Measurements from ENCODE around the gene REXO4. TPM values are rescaled to one million over a fixed set of nuclear protein-coding genes. Genes with fewer than 3 reads are reported as not detected.

Gene REXO4
- total RNA-seq, 1 experiment from 2014 or later = 38.6 TPM

DNA sequence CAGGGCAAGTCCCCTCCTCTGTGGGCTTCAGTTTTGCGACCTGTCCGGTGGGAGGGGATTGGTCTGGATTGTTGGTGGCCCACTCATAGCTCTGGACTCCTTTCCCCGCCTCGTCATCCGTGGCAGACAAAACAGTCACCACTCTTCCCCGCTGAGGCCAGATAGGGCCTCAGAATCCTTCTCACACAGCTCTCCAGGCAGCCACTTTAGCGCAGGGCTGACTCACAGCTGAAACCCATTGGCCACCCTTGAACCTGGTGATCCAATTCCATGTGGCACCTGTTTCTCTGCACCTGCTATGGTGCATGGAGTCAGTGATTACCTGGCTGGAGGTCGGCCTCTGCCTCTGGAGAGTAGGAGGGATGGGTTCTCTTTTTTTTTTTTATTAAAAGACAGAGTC lies 26.2 kb upstream of the REXO4 start:
- Mint-ChIP-seq H3K36me3 (no peaks in the 10 kb centered on the region), H3K4me3 (no peak overlapping the region), H3K27me3 (ENCODE audit: low read depth) (no peaks in the 10 kb centered on the region), H3K27ac (no peak overlapping the region), H3K4me1 (no peaks in the 10 kb centered on the region), H3K9me3 (no peaks in the 10 kb centered on the region)
- ATAC-seq (no peak), DNase-seq (ENCODE audit: low spot score) (no peak)
- TF ChIP-seq ZNF317 (CRISPR knock-in tag; IDR thresholded peaks at IDR 0.05; ENCODE audit: borderline replicate concordance, low read depth) (no peak), RORB (CRISPR knock-in tag; IDR thresholded peaks at IDR 0.05) (no peak)
- POLR2A ChIA-PET = no interaction called here
- CTCF ChIA-PET = interaction anchor here (0.8 to 3.2 kb wide), 5 partner anchors 12 to 127 kb away, joined by 3 to 15 read pairs (median 4); partner anchors contain the start of genes CACFD1, SURF1 and SURF2

GRCh38 chr9:133443248-133443647 lies 25.4 kb upstream of the REXO4 start:
- Mint-ChIP-seq H3K36me3 (no peaks in the 10 kb centered on the region), H3K27ac (no peak overlapping the region), H3K4me1 (no peaks in the 10 kb centered on the region), H3K27me3 (ENCODE audit: low read depth) (no peaks in the 10 kb centered on the region), H3K4me3 (no peak overlapping the region), H3K9me3 (no peaks in the 10 kb centered on the region)
- DNase-seq (ENCODE audit: low spot score) (no peak), ATAC-seq (0 out of 2 replicates have a peak, but pooled peaks have one; percentile 37)
- CTCF ChIA-PET = interaction anchor here (0.9 to 3.2 kb wide), 9 partner anchors 9 to 127 kb away, joined by 3 to 15 read pairs (median 3); partner anchors contain the start of gene CACFD1
- POLR2A ChIA-PET = no interaction called here
- TF ChIP-seq, protein P1, sequence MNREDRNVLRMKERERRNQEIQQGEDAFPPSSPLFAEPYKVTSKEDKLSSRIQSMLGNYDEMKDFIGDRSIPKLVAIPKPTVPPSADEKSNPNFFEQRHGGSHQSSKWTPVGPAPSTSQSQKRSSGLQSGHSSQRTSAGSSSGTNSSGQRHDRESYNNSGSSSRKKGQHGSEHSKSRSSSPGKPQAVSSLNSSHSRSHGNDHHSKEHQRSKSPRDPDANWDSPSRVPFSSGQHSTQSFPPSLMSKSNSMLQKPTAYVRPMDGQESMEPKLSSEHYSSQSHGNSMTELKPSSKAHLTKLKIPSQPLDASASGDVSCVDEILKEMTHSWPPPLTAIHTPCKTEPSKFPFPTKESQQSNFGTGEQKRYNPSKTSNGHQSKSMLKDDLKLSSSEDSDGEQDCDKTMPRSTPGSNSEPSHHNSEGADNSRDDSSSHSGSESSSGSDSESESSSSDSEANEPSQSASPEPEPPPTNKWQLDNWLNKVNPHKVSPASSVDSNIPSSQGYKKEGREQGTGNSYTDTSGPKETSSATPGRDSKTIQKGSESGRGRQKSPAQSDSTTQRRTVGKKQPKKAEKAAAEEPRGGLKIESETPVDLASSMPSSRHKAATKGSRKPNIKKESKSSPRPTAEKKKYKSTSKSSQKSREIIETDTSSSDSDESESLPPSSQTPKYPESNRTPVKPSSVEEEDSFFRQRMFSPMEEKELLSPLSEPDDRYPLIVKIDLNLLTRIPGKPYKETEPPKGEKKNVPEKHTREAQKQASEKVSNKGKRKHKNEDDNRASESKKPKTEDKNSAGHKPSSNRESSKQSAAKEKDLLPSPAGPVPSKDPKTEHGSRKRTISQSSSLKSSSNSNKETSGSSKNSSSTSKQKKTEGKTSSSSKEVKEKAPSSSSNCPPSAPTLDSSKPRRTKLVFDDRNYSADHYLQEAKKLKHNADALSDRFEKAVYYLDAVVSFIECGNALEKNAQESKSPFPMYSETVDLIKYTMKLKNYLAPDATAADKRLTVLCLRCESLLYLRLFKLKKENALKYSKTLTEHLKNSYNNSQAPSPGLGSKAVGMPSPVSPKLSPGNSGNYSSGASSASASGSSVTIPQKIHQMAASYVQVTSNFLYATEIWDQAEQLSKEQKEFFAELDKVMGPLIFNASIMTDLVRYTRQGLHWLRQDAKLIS (CRISPR knock-in tag; IDR thresholded peaks at IDR 0.05; ENCODE audit: borderline replicate concordance) = no peak
- TF ChIP-seq, protein P2, sequence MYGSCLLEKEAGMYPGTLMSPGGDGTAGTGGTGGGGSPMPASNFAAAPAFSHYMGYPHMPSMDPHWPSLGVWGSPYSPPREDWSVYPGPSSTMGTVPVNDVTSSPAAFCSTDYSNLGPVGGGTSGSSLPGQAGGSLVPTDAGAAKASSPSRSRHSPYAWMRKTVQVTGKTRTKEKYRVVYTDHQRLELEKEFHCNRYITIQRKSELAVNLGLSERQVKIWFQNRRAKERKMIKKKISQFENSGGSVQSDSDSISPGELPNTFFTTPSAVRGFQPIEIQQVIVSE (CRISPR knock-in tag; IDR thresholded peaks at IDR 0.05; ENCODE audit: borderline replicate concordance) = no peak
- no peak for TF ChIP-seq CBFB (CRISPR knock-in tag; IDR thresholded peaks at IDR 0.05; ENCODE audit: low read depth)
- TF ChIP-seq ATF1 (CRISPR knock-in tag; IDR thresholded peaks at IDR 0.05) = no peak
- no peak for TF ChIP-seq HMGA2 (CRISPR knock-in tag; IDR thresholded peaks at IDR 0.05)
- no peak for TF ChIP-seq ESRRA (CRISPR knock-in tag; IDR thresholded peaks at IDR 0.05; ENCODE audit: borderline replicate concordance)
- TF ChIP-seq, protein P3, sequence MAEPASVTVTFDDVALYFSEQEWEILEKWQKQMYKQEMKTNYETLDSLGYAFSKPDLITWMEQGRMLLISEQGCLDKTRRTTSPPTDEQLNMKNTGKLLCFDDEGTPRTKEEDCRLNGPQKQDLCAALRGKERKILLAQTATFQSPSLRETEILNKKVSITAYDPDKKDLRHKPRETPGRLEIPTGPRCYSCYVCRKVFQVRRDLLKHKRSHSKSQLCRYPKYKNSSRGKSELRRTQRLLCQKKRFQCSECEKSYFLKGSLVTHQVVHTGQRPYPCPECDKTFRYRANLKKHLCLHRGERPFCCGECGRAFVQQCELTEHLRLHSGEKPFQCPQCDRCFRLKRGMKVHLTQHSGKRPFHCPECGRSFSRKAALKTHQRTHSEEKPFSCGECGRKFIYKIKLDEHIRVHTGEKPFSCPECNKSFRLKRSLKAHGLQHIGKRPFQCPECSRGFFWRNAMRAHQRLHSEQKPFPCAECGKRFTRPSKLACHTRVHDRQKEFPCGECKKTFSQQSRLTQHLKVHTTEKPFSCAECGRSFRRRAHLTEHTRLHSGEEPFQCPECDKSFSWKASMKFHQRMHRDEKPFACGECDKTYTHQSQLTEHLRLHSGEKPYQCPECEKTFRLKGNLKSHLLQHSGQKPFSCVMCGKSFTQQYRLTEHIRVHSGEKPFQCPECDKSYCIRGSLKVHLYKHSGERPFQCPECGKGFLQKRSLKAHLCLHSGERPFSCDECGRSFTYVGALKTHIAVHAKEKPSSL (CRISPR knock-in tag; conservative IDR thresholded peaks at IDR 0.05) = no peak
- TF ChIP-seq, protein P4, sequence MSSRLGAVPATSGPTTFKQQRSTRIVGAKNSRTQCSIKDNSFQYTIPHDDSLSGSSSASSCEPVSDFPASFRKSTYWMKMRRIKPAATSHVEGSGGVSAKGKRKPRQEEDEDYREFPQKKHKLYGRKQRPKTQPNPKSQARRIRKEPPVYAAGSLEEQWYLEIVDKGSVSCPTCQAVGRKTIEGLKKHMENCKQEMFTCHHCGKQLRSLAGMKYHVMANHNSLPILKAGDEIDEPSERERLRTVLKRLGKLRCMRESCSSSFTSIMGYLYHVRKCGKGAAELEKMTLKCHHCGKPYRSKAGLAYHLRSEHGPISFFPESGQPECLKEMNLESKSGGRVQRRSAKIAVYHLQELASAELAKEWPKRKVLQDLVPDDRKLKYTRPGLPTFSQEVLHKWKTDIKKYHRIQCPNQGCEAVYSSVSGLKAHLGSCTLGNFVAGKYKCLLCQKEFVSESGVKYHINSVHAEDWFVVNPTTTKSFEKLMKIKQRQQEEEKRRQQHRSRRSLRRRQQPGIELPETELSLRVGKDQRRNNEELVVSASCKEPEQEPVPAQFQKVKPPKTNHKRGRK (CRISPR knock-in tag; IDR thresholded peaks at IDR 0.05; ENCODE audit: borderline replicate concordance) = no peak
- no peak for TF ChIP-seq TCF7 (CRISPR knock-in tag; IDR thresholded peaks at IDR 0.05; ENCODE audit: low read depth)

- Mint-ChIP-seq H3K4me3 (no peak overlapping the region), H3K9me3 (no peaks in the 10 kb centered on the region), H3K27ac (peak overlapping the region; percentile 57; the same call in 1 of the 2 replicates), H3K36me3 (no peaks in the 10 kb centered on the region), H3K27me3 (ENCODE audit: low read depth) (no peaks in the 10 kb centered on the region), H3K4me1 (no peaks in the 10 kb centered on the region)
- ChIA-PET CTCF (interaction anchor here (1.4 kb wide), 1 partner anchor 100 kb away, joined by 6 read pairs; no protein-coding TSS in a partner anchor), POLR2A (interaction anchor here (0.5 kb wide), 1 partner anchor 65 kb away, joined by 3 read pairs; the partner anchor contains the start of gene STKLD1)
- ATAC-seq = no peak
- no peak for DNase-seq (ENCODE audit: low spot score)
- TF ChIP-seq GRHL2 (CRISPR knock-in tag; IDR thresholded peaks at IDR 0.05; ENCODE audit: insufficient replicate concordance, severe bottlenecking) (no peak), NFATC4 (CRISPR knock-in tag; IDR thresholded peaks at IDR 0.05) (no peak), ZNF121 (CRISPR knock-in tag; IDR thresholded peaks at IDR 0.05) (no peak), TEAD1 (CRISPR knock-in tag; IDR thresholded peaks at IDR 0.05) (no peak)
- TF ChIP-seq, protein P4 (CRISPR knock-in tag; IDR thresholded peaks at IDR 0.05; ENCODE audit: borderline replicate concordance) = no peak
- TF ChIP-seq, protein P5, sequence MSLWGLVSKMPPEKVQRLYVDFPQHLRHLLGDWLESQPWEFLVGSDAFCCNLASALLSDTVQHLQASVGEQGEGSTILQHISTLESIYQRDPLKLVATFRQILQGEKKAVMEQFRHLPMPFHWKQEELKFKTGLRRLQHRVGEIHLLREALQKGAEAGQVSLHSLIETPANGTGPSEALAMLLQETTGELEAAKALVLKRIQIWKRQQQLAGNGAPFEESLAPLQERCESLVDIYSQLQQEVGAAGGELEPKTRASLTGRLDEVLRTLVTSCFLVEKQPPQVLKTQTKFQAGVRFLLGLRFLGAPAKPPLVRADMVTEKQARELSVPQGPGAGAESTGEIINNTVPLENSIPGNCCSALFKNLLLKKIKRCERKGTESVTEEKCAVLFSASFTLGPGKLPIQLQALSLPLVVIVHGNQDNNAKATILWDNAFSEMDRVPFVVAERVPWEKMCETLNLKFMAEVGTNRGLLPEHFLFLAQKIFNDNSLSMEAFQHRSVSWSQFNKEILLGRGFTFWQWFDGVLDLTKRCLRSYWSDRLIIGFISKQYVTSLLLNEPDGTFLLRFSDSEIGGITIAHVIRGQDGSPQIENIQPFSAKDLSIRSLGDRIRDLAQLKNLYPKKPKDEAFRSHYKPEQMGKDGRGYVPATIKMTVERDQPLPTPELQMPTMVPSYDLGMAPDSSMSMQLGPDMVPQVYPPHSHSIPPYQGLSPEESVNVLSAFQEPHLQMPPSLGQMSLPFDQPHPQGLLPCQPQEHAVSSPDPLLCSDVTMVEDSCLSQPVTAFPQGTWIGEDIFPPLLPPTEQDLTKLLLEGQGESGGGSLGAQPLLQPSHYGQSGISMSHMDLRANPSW (CRISPR knock-in tag; conservative IDR thresholded peaks at IDR 0.05; ENCODE audit: low read depth) = no peak
These were observed 23.8 kb upstream of the REXO4 start for GRCh38 chr9:133441571-133441970.
